Upper lobe of right lung (tissue), 1 donor: ENCODE data around the gene ZNF675. TPM values are rescaled to one million over a fixed set of nuclear protein-coding genes. Genes with fewer than 3 reads are reported as not detected.
"Not testable (repeated sequence)": the region's sequence is repeated elsewhere in the genome, so short reads cannot be mapped to it uniquely, and the experiment has no call there.

Experiments
- ATAC-seq: fragments of 200-7000 bp; cut with Tn5 transposase; one replicate; pipeline ENCODE4 v1.9.1; 2020; ENCODE audit warnings: mild to moderate bottlenecking, moderate library complexity
- DNase-seq: peaks from one replicate; pipeline ENCODE4 v3.0.0-alpha.2; 2020
- H3K27ac ChIP-seq: fragments of 200-600 bp; one replicate; pipeline ENCODE4 v1.8.0; 2022
- H3K27me3 ChIP-seq: fragments of 200-600 bp; one replicate; pipeline ENCODE4 v1.8.0; 2022; ENCODE audit warnings: mild to moderate bottlenecking
- H3K36me3 ChIP-seq: fragments of 200-600 bp; one replicate; pipeline ENCODE4 v1.8.0; 2022
- H3K4me1 ChIP-seq: fragments of 200-600 bp; one replicate; pipeline ENCODE4 v1.8.0; 2022
- H3K4me3 ChIP-seq: fragments of 200-600 bp; one replicate; pipeline ENCODE4 v1.8.0; 2022; ENCODE audit warnings: mild to moderate bottlenecking
- H3K9me3 ChIP-seq: fragments of 200-600 bp; one replicate; pipeline ENCODE4 v1.8.0; 2022
- CTCF ChIP-seq: fragments of 200-600 bp; IDR thresholded peaks from one replicate; pipeline ENCODE4 v1.8.0; 2022; ENCODE audit warnings: antibody characterized with exemption
- intact Hi-C: fragments of 100-400 bp; cut with DNase I; formaldehyde crosslinking; loops from one replicate; pipeline ENCODE4 v1.11.0; 2022
- long read RNA-seq: library from polyadenylated mRNA; unstranded; transcript quantifications from one replicate; pipeline ENCODE4 v2.0.0, GENCODE V29; 2021
- total RNA-seq: library from RNA; stranded (reverse); fragmentation: NEBNext Ultra II Directional; extraction: Animal tissue kit (Norgen Biotek cat#: 25700); gene quantifications from one replicate; pipeline ENCODE4 v1.2.1, GENCODE V29; 2021
- donor health status: DM: no; HTN: yes; CAD: no; lungs with severe emphysema.

The ZNF675 gene
- total RNA-seq: 12.9 TPM
- long read RNA-seq, full-length matches to known transcripts: 15 of 17 reads
- long read RNA-seq, partial matches to known transcripts: 0 of 17 reads
- long read RNA-seq, other reads (novel, unspliced or antisense): 2 of 17 reads

DNA sequence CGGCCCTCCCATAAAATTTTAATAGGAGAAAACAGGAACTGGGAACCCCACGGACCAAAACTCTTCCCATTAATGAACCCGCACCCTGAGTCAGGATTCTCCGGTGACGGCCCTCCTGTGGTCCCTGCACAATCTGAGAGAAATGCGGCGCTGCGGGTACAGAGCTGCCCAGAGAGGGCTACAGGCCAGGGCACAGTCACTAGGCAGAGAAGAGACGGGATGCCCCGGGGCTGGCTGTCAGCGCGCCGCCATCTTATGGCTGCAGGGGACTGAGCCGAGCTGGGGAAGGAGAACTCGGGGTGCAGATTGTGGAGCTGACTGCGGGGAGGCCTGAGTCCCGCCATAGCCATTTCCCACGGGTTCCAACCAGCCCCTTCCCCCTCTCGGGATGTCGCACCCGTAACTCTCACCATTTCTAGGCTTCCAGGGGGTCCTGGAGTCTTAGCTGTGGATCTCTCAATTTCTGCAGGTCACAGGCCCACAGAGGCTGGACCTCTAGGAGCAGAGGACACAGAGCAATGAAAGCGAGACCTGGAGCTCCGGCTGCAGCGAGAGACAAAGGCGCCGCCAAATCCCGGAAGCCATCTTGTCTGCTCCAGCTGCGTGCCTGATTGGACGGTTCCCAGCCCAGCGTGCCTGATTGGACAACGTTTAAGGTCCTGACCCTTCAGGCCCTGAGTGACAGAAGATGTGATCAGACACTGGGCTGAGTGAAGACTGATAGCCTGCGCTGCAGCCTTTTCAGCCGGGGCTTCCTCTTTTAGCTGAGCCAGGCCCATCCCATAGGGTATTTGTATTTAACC is at the start of gene ZNF675:
Gene ZNF675, minus strand, starts transcription at position 592 of the 803 bp plus-strand sequence. Its CDS starts 179 bp downstream, at position 413.
- intact Hi-C loops: no loop called here
- Histone ChIP-seq H3K36me3 (no peaks in the 10 kb centered on the region), H3K4me1 (no peaks in the 10 kb centered on the region), H3K4me3 (peak within 1 kb of the TSS; percentile 70), H3K27ac (peak within 1 kb of the TSS; percentile 76), H3K9me3 (no peaks in the 10 kb centered on the region), H3K27me3 (no peaks in the 10 kb centered on the region)
- no peak for TF ChIP-seq CTCF
- ATAC-seq: peak; percentile 97
- peak; percentile 96 for DNase-seq

DNA sequence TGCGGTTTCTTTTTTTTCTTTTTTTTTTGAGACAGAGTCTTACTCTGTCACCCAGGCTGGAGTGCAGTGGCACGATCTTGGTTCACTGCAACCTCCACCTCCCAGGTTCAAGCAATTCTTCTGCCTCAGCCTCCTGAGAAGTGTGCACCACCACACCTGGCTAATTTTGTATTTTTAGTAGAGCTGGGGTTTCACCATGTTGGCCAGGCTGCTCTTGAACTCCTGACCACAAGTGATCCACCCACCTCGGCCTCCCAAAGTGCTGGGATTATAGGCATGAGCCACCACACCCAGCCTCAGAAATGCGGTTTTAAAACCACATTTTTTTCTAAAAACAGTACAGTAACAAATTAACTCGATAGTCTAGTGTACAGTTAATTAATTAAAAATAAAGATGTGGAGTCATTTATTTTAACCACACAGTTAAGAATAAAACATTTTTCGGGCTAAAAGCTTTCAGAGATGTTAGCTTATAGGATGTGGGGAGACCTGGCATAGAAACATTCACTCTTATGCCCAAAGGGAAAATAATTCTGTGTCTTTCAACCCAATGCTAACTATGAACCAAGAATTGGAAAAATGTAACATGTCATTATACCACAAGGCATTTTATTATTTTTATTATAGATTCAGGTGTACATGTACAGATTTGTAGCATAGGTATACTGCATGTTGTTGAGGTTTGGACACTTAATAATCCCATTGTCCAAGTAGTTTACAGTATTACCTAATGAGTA is 43.9 kb upstream of the ZNF675 start:
- H3K4me1 ChIP-seq, H3K27ac ChIP-seq, ATAC-seq, H3K4me3 ChIP-seq, H3K36me3 ChIP-seq, DNase-seq, H3K9me3 ChIP-seq, H3K27me3 ChIP-seq, intact Hi-C loops: not testable (repeated sequence)

GRCh38 chr19:23724161-23724560 is 37.1 kb upstream of the ZNF675 start:
- H3K4me3 ChIP-seq, intact Hi-C loops, H3K9me3 ChIP-seq, DNase-seq, H3K27me3 ChIP-seq, ATAC-seq, H3K36me3 ChIP-seq, H3K4me1 ChIP-seq, H3K27ac ChIP-seq: not testable (repeated sequence)

GRCh38 chr19:23718802-23719201 is 31.8 kb upstream of the ZNF675 start:
- no peak overlapping the region for H3K4me3 ChIP-seq
- TF ChIP-seq CTCF: no peak
- intact Hi-C loops: no loop called here
- no peak overlapping the region for H3K27ac ChIP-seq
- H3K27me3 ChIP-seq: no peaks in the 10 kb centered on the region
- no peaks in the 10 kb centered on the region for H3K36me3 ChIP-seq
- ATAC-seq (no peak), DNase-seq (no peak)
- H3K4me1 ChIP-seq: no peaks in the 10 kb centered on the region
- H3K9me3 ChIP-seq: no peaks in the 10 kb centered on the region

DNA sequence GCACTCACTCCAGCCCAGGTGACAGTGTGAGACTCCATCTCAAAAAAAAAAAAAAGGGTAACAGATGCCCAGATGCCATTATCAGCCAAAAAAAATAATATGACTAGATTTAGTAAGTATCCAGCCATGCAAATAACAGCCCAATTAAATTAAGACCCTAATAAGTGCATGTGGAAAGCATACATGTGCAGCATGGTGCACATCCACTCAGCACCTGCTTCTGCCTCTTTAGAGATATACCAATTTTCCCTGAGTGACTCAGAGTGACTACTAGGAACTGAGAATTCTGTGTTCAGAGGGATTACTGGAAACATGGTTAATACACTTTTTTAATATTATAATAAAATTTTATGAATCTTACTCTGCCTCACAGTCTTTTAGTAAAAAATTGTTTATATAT is 29.8 kb upstream of the ZNF675 start:
- H3K27ac ChIP-seq: no peak overlapping the region
- no peaks in the 10 kb centered on the region for H3K36me3 ChIP-seq
- no peaks in the 10 kb centered on the region for H3K4me1 ChIP-seq
- H3K4me3 ChIP-seq: no peak overlapping the region
- intact Hi-C loops: no loop called here
- DNase-seq (no peak), ATAC-seq (no peak)
- TF ChIP-seq CTCF: no peak
- no peaks in the 10 kb centered on the region for H3K9me3 ChIP-seq
- H3K27me3 ChIP-seq: no peaks in the 10 kb centered on the region

- DNase-seq: no peak
- intact Hi-C loops: no loop called here
- no peak overlapping the region for H3K27ac ChIP-seq
Observed at GRCh38 chr19:23709347-23709746, 22.3 kb upstream of the ZNF675 start.

More at GRCh38 chr19:23709347-23709746, 22.3 kb upstream of the ZNF675 start:
- no peak for TF ChIP-seq CTCF
- H3K36me3 ChIP-seq: no peaks in the 10 kb centered on the region
- H3K27me3 ChIP-seq: no peaks in the 10 kb centered on the region
- H3K4me1 ChIP-seq: no peaks in the 10 kb centered on the region
- H3K9me3 ChIP-seq: no peaks in the 10 kb centered on the region
- ATAC-seq: no peak
- no peak overlapping the region for H3K4me3 ChIP-seq
